GM15510 (cell line): ENCODE results near the gene COMP.

Experiments
- POLR2A ChIP-seq: IDR thresholded peaks from 3 replicates; pipeline ENCODE4 v1.6.1; 2011; ENCODE audit warnings: borderline replicate concordance; ENCODE audit not compliant: insufficient read length; ENCODE audit errors: extremely low read depth

The COMP gene

DNA sequence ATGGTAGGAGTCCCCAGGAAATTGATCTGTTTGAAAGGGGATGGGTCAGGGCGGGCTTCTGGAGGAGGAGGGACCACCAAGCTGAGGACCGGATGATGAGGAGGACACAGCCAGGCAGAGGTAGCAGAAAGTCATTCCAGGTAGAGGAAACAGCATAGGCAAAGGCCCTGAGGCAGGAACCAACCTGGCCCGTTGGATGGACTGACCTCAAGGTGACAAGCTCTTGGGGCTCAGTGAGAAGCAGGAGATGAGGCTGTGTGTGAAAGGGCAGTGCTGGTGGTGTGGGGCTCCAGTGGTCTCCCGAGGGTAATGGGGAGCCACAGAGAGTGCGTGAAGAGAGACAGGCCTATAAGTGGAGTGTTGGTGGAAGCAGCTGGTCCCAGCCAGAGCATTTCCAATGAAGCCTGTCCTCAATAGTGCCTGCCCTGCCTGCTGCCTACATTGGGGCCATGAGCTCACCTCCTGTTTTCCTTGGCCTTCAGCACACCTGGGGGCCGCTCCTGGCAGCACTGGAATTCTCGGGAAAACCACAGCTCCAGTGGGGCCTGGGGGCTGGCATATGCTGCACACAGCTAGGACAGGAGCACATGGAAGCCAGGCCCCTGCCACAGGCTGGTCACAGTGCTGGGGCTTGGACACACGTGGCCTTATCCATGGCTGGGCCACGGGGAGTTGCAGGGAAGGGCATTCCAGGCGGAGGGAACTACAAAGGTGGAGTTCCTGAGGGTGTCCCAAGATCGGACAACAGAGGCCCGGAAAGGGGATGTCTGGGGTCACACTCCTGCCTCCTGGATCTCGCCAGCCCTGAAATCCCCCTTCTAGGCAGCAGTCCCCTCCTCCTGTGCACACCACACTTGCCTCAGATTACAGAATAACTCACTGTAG lies 2.3 kb upstream of the COMP start:
- no peak for TF ChIP-seq POLR2A

DNA sequence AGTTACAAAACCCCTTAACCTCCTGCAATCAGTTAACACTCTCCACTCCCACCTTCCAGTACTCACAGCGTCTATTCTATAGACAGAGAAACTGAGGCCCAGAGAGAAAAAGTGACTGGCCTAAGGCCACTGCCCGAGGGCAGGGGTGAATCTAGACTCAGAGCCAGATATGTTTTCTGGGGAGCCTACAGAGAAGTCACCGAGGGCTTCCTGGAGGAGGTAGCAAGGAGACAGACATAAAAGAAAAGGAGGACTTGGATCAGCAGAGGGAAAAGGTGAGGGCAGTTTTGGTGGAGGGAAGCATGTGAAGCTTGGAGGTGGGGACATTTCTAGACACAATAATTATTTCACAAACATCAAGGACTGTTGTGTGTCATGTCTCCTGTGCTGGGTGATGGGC lies 1.6 kb upstream of the COMP start:
- no peak for TF ChIP-seq POLR2A

- no peak for TF ChIP-seq POLR2A
Measured at GRCh38 chr19:18791315-18791678, 192 bp upstream of the COMP start.

- no peak for TF ChIP-seq POLR2A
Measured at GRCh38 chr19:18789883-18790565, 1.1 kb downstream of the COMP start.

DNA sequence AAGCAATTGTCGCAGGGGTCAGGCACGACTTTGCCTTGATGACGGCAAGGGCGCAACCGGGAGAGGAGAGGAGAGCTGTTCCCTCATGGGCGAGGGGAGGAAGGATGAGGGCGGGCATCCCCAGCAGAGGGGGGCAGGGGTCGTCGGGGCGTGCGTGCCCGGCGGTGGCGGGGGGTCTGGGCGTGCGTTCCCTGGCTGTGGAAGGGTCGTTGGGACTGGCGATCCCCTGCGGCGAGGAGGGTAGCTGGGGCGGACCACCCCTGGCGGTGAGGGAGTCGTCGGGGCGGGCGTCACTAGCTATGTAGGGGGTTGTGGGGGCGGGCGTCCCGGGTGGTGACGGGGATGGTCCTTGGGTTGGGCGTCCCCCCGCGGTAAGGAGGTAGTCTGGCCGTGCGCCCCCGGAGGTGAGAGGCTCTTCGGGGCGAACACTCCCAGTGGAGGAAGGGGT lies 1.7 kb downstream of the COMP start:
- no peak for TF ChIP-seq POLR2A

DNA sequence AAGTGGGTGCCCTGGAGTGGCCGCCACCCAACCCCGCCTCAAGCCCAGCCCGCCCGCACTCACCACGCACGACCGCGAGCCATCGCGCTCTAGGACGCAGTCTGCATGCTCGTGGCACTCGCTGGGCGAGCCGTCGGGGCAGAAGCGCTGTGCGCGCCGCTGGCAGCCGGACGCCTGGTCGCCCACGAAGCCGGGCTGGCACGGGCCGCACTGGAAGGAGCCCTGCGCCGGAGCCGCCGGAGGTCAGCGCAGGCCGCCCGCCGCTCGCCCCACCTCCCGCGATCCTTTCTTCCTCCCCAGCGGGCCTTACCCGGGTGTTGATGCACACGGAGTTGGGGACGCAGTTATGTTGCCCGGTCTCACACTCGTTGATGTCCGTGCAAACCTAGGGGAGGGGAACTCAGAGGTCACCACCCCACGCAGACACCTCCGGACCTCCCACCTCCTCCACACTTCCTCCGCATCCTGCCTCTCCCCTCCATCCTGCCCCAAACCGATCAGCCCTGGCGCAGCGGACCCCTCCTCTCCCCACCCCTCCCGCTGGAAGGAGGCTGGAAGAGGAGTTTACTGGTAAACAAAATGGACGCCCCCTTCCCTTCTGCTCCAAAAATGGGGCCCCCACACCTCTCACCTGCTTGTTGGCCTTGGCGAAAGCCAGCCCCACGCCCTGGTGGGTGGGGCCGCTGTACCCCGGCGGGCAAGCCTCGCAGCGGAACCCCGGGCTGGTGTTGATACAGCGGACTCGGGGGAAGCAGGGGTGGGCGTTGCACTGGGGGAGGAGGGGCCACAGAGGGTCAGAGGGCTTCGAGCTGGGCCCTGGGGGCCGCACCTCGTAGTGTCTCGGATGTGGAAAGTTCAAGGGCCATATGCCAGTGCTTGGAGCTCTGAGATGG lies 2.3 kb downstream of the COMP start:
- TF ChIP-seq POLR2A, result no peak

GRCh38 chr19:18785179-18786124 lies 5.7 kb downstream of the COMP start:
- no peak for TF ChIP-seq POLR2A

DNA sequence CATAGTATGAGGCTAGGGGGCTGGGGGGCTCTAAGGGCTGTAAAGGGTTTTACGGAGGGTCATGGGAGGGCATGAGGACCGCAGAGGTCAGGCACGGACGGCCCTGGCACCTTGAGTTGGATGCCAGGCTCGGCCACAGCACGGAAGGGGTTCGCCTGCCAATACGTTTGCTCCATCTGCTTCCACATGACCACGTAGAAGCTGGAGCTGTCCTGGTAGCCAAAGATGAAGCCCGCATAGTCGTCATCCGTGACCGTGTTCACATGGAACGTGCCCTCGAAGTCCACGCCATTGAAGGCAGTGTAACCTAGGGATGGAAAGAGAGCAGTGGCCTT lies 6.4 kb downstream of the COMP start:
- TF ChIP-seq POLR2A, result no peak

DNA sequence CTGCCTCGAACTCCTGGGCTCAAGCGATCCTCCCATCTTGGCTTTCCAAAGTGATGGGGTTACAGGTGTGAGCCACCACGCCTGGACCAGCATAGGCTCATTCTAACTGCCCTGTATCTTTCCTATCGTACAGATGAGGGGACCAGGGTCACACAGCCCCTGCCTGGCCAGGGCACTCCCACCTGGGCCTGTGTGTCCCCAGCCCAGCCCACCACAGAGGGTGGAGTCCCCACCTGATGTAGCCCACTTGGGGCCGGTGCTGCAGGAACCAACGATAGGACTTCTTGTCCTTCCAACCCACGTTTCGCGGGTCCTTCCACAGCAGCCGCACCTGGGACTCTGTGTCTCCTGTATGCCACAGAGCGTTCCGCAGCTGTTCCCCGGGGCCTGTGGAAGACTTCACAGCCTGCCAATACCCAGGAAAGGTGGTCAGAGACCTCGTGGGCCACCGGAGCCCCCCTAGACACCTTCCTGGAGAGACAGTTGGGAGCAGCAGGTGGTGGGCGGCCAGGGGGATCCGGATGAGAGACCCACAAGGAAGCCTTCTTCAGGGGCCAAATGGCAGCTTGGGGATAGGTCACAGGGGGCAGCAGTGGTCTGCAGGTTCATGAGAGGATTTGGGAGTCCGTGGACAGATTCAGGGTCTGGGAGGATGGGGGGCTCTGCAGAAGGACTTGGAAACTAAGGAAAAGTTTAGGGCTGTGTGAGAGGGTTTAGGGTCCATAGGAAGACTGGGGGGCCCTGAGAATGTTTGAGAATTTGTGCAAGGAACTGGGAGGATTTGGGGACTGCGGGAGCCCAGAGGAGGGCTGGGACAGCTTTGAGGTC lies 6.9 kb downstream of the COMP start:
- no peak for TF ChIP-seq POLR2A

GRCh38 chr19:18782559-18783225 lies 8.4 kb downstream of the COMP start:
- TF ChIP-seq POLR2A, result no peak

GRCh38 chr19:18781885-18782527 lies 9.1 kb downstream of the COMP start:
- no peak for TF ChIP-seq POLR2A

GRCh38 chr19:18781047-18781600 lies 10.0 kb downstream of the COMP start:
- no peak for TF ChIP-seq POLR2A
